Activated naive CD4-positive, alpha-beta T cell treated with anti-CD3 and anti-CD28 coated beads for 36 hours (primary cell): ENCODE measurements around the gene CORO2B. TPM values are rescaled to one million over a fixed set of nuclear protein-coding genes. Genes with fewer than 3 reads are reported as not detected.

Experiments used
- CTCF ChIA-PET: fragments of 350-600 bp; sonication (Branson Sonifier 250); formaldehyde crosslinking; loops from one replicate; lab custom pipeline; 2021; ENCODE audit warnings: antibody characterized with exemption; lab: Charles Lee
- DNase-seq: peaks from one replicate; pipeline ENCODE4 v3.0.0-alpha.2; 2020
- H3K27ac Mint-ChIP-seq: one replicate; pipeline ENCODE4 v1.8.0; 2021; ENCODE audit warnings: mild to moderate bottlenecking, mixed read lengths
- H3K27me3 Mint-ChIP-seq: one replicate; pipeline ENCODE4 v1.8.0; 2021; ENCODE audit warnings: low read depth, mixed read lengths
- H3K36me3 Mint-ChIP-seq: one replicate; pipeline ENCODE4 v1.8.0; 2021; ENCODE audit warnings: low read depth, mixed read lengths
- H3K4me1 Mint-ChIP-seq: one replicate; pipeline ENCODE4 v1.8.0; 2021; ENCODE audit warnings: low read depth, mixed read lengths
- H3K4me3 Mint-ChIP-seq: one replicate; pipeline ENCODE4 v1.8.0; 2021; ENCODE audit warnings: mild to moderate bottlenecking, moderate library complexity, mixed read lengths
- H3K9me3 Mint-ChIP-seq: one replicate; pipeline ENCODE4 v1.8.0; 2021; ENCODE audit warnings: mixed read lengths
- intact Hi-C: fragments of 100-400 bp; cut with micrococcal nuclease; formaldehyde crosslinking; loops from one replicate; pipeline ENCODE4 v1.15.1; 2023
- total RNA-seq, 2 experiments: library from RNA; stranded (reverse); gene quantifications; one replicate each; pipeline ENCODE4 v1.2.3, GENCODE V29; 2021

The CORO2B gene
- total RNA-seq, 2 experiments from 2014 or later = not detected

- CTCF ChIA-PET = no interaction called here
- Mint-ChIP-seq H3K9me3 (no peaks in the 10 kb centered on the region), H3K4me1 (no peaks in the 10 kb centered on the region), H3K27me3 (no peaks in the 10 kb centered on the region), H3K27ac (no peak overlapping the region), H3K36me3 (no peaks in the 10 kb centered on the region), H3K4me3 (no peak overlapping the region)
- no peak for DNase-seq
- intact Hi-C loops = no loop called here
These were observed 30.8 kb downstream of the CORO2B start for GRCh38 chr15:68609629-68610028.

- intact Hi-C loops = no loop called here
- no peaks in the 10 kb centered on the region for H3K4me1 Mint-ChIP-seq
- CTCF ChIA-PET = no interaction called here
- H3K4me3 Mint-ChIP-seq = no peak overlapping the region
- H3K27me3 Mint-ChIP-seq = no peaks in the 10 kb centered on the region
- no peak overlapping the region for H3K27ac Mint-ChIP-seq
- no peaks in the 10 kb centered on the region for H3K36me3 Mint-ChIP-seq
- DNase-seq = no peak
- H3K9me3 Mint-ChIP-seq = no peaks in the 10 kb centered on the region
These were observed 32.0 kb downstream of the CORO2B start for GRCh38 chr15:68610825-68611224.

DNA sequence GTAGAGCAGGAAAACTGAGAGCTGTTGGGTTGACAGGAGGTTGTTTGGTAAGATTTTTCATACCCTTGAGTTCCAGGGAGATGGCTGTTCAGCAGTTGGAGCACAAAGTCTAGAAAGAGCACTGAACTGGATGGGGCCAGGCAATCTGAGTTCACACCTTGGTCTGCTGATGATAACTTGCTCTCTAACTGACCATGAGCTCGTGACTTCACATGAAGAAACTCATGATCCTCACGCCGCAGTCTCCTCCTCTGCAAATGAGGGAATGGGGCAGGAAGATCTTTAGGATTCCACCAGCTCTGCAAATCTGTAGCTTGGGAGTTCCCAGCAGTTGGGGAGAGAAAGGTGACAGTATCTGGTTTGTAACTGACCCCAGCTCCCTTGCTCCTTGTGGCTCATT is 33.7 kb downstream of the CORO2B start:
- Mint-ChIP-seq H3K9me3 (no peaks in the 10 kb centered on the region), H3K27ac (no peak overlapping the region), H3K27me3 (no peaks in the 10 kb centered on the region), H3K36me3 (no peaks in the 10 kb centered on the region), H3K4me3 (no peak overlapping the region), H3K4me1 (no peaks in the 10 kb centered on the region)
- no peak for DNase-seq
- intact Hi-C loops = no loop called here
- CTCF ChIA-PET = interaction anchor here (1.0 to 1.4 kb wide), 2 partner anchors 61 to 62 kb away, joined by 3 read pairs; no protein-coding TSS in a partner anchor

DNA sequence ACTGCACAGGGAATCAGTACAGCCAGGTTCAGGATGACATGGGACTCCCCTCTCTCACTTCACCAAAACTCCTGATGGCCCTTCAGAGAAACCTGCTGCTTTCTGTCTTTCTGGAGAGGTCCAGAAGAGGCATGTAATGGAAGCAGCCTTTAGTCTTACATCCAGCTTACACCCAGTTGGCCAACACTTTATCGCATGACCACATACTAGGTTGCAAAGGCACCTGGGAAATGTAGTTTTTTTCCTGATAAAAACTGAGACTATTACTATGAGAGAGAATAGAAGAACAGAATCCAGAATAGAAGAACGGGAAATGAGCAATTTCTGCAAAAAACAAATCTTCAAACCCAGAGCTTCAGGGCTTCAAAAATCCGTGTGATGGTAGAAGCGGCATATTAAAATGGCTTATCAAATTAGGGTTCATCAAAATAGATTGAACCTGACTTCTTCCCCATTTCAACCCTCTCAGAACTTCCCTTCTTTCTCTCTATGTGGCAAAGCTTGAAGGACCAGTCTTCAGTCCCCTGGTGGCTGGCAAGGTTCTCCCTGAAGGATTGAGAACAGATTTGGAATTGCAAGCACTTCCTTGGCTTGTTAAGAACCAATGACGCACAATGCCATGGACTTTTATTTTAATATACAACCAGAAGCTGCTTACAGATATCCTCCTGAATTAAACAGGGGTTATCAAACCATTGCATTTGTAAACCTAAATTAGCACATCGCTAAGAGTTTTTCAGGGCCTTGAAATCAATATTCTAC is 34.4 kb downstream of the CORO2B start:
- H3K27me3 Mint-ChIP-seq = no peaks in the 10 kb centered on the region
- no peak for DNase-seq
- H3K4me1 Mint-ChIP-seq = peaks cover under 1% of the 10 kb centered on the region
- no peaks in the 10 kb centered on the region for H3K36me3 Mint-ChIP-seq
- intact Hi-C loops = no loop called here
- CTCF ChIA-PET = interaction anchor here (0.7 to 1.4 kb wide), 3 partner anchors 60 to 63 kb away, joined by 3 read pairs; no protein-coding TSS in a partner anchor
- no peaks in the 10 kb centered on the region for H3K9me3 Mint-ChIP-seq
- no peak overlapping the region for H3K4me3 Mint-ChIP-seq
- no peak overlapping the region for H3K27ac Mint-ChIP-seq

- Mint-ChIP-seq H3K4me3 (no peak overlapping the region), H3K4me1 (peaks cover 2% of the 10 kb centered on the region), H3K9me3 (no peaks in the 10 kb centered on the region), H3K36me3 (no peaks in the 10 kb centered on the region), H3K27ac (no peak overlapping the region), H3K27me3 (no peaks in the 10 kb centered on the region)
- CTCF ChIA-PET = interaction anchor here (0.6 kb wide), 1 partner anchor 59 kb away, joined by 5 read pairs; no protein-coding TSS in a partner anchor
- intact Hi-C loops = no loop called here
- DNase-seq = no peak
These were observed 35.7 kb downstream of the CORO2B start for GRCh38 chr15:68614286-68615035.

DNA sequence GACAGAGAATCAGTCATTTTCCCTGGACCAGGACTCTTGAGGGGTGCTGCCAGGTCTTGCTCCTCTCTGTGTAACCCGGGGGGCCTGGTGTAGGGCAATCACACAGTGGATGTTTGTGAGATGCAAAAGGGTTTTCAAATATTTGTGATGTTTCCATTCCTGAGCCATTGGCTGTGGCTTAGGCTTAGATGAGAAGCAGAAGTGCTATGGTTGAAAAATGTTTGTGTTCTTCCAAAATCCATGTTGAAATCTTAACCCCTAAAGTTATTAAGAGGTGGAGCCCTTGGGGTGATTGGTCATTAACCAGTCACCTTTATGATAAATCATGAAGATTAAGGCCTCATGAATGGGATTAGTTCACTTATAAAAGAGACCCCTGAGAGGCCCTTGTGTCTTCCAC is 36.5 kb downstream of the CORO2B start:
- no peaks in the 10 kb centered on the region for H3K36me3 Mint-ChIP-seq
- no peak overlapping the region for H3K27ac Mint-ChIP-seq
- DNase-seq = no peak
- H3K4me1 Mint-ChIP-seq = peaks cover 2% of the 10 kb centered on the region
- no peaks in the 10 kb centered on the region for H3K9me3 Mint-ChIP-seq
- intact Hi-C loops = no loop called here
- H3K27me3 Mint-ChIP-seq = no peaks in the 10 kb centered on the region
- H3K4me3 Mint-ChIP-seq = no peak overlapping the region
- CTCF ChIA-PET = interaction anchor here (0.6 kb wide), 1 partner anchor 58 kb away, joined by 5 read pairs; no protein-coding TSS in a partner anchor

DNA sequence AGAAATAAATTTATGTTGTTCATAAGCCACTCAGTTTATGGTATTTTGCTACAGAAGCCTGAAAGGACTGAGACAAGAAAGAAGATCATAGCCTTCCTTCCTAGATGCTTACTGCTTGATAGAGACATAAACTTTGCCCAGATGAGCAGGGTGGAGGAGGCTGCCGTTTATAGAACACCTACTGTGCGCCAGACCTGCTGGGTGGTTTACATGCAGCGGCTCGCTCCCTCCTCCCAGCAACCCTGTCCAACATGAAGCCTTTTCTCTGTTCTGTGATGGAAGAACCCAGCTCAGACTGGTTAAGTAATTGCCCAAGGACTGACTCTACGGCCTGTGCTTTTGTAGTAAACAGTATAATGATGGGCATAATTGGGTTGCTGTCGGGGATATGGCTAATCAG is 37.0 kb downstream of the CORO2B start:
- Mint-ChIP-seq H3K9me3 (no peaks in the 10 kb centered on the region), H3K4me1 (peaks cover 2% of the 10 kb centered on the region), H3K27me3 (no peaks in the 10 kb centered on the region), H3K4me3 (no peak overlapping the region), H3K36me3 (no peaks in the 10 kb centered on the region), H3K27ac (no peak overlapping the region)
- CTCF ChIA-PET = interaction anchor here (0.7 kb wide), 1 partner anchor 261 kb away, joined by 3 read pairs; no protein-coding TSS in a partner anchor
- intact Hi-C loops = no loop called here
- no peak for DNase-seq

- Mint-ChIP-seq H3K4me3 (no peak overlapping the region), H3K27ac (no peak overlapping the region), H3K4me1 (peaks cover 2% of the 10 kb centered on the region), H3K9me3 (no peaks in the 10 kb centered on the region), H3K36me3 (no peaks in the 10 kb centered on the region), H3K27me3 (no peaks in the 10 kb centered on the region)
- CTCF ChIA-PET = interaction anchor here (0.6 to 0.7 kb wide), 2 partner anchors 53 to 260 kb away, joined by 3 to 4 read pairs; no protein-coding TSS in a partner anchor
- no peak for DNase-seq
- intact Hi-C loops = no loop called here
These were observed 37.6 kb downstream of the CORO2B start for GRCh38 chr15:68616397-68616796.

GRCh38 chr15:68617001-68617400 is 38.2 kb downstream of the CORO2B start:
- Mint-ChIP-seq H3K4me1 (peaks cover 2% of the 10 kb centered on the region), H3K9me3 (no peaks in the 10 kb centered on the region), H3K4me3 (no peak overlapping the region), H3K27me3 (no peaks in the 10 kb centered on the region), H3K36me3 (no peaks in the 10 kb centered on the region), H3K27ac (no peak overlapping the region)
- no peak for DNase-seq
- CTCF ChIA-PET = no interaction called here
- intact Hi-C loops = no loop called here

DNA sequence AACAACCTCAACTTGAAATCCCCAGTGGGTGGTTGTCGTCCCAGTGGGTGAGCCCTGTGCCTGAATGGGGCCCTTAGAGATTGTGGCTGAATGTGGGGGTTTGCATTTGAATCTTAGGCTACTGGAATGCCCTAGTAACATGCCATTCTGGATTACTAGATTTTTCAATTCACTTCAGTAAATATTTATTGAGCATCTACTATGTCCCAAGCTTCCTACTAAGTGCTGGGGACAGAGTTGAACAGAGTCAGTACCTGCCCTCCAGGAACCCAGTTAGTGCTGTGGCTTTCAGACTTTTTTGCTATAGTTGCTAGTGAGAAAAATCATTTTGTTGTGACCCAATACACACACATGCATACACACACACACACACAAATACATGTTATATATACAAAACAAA is 39.0 kb downstream of the CORO2B start:
- intact Hi-C loops = no loop called here
- no peak overlapping the region for H3K4me3 Mint-ChIP-seq
- DNase-seq = no peak
- H3K36me3 Mint-ChIP-seq = no peaks in the 10 kb centered on the region
- CTCF ChIA-PET = interaction anchor here (1.1 kb wide), 1 partner anchor 49 kb away, joined by 3 read pairs; no protein-coding TSS in a partner anchor
- H3K9me3 Mint-ChIP-seq = no peaks in the 10 kb centered on the region
- no peak overlapping the region for H3K27ac Mint-ChIP-seq
- no peaks in the 10 kb centered on the region for H3K27me3 Mint-ChIP-seq
- H3K4me1 Mint-ChIP-seq = peaks cover 2% of the 10 kb centered on the region

GRCh38 chr15:68618394-68618793 is 39.6 kb downstream of the CORO2B start:
- Mint-ChIP-seq H3K27ac (no peak overlapping the region), H3K27me3 (no peaks in the 10 kb centered on the region), H3K4me1 (peaks cover 2% of the 10 kb centered on the region), H3K9me3 (no peaks in the 10 kb centered on the region), H3K36me3 (no peaks in the 10 kb centered on the region), H3K4me3 (no peak overlapping the region)
- DNase-seq = no peak
- intact Hi-C loops = no loop called here
- CTCF ChIA-PET = interaction anchor here (1.1 kb wide), 1 partner anchor 50 kb away, joined by 3 read pairs; no protein-coding TSS in a partner anchor

DNA sequence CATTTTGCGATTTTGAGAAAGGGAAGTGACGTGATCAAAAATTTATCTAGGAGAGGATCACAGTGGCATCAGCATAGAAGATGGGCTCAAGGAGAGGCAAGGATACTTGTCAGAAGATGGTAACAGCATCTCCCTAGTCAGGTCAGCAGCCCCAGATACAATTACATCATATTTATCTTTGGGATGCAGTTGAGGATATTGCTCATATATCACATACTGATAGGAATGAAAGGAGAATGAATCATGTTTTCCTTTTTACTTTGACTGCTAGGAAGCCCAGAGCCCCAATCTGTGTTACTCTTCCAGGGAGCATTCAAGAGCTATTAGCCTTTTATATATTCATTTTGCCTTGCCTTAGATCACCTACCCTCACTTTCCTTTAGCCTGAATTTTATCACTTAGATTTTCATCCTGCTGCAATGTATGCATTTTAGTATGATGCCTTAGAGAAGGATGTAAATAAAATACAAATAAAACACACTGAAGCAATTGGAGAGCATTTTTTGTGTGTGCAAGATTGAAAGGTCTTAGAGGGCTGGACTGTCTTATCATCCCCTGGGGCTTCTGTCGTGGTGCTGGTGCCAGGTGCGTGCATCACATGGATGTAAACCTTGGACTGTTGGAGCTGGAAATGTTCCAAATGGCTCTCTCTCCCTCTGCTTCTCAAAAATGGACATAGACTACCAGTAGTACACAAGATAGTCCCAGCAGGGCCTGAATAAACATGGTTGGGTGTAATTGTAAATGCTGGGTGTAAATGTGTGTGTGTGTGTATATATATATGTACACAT is 40.3 kb downstream of the CORO2B start:
- H3K4me3 Mint-ChIP-seq = no peak overlapping the region
- no peaks in the 10 kb centered on the region for H3K36me3 Mint-ChIP-seq
- intact Hi-C loops = no loop called here
- no peaks in the 10 kb centered on the region for H3K27me3 Mint-ChIP-seq
- DNase-seq = no peak
- CTCF ChIA-PET = no interaction called here
- H3K4me1 Mint-ChIP-seq = peaks cover 2% of the 10 kb centered on the region
- H3K27ac Mint-ChIP-seq = no peak overlapping the region
- H3K9me3 Mint-ChIP-seq = no peaks in the 10 kb centered on the region
